CD4-positive, alpha-beta T cell (primary cell): Measurements from ENCODE around the gene CCDC152. TPM values are rescaled to one million over a fixed set of nuclear protein-coding genes. Genes with fewer than 3 reads are reported as not detected.
"Not testable (repeated sequence)": the region's sequence is repeated elsewhere in the genome, so short reads cannot be mapped to it uniquely, and the experiment has no call there.

ENCODE experiments used
- ATAC-seq: fragments of 200-7000 bp; cut with Tn5 transposase; one replicate; pipeline ENCODE4 v1.10.0; 2022; ENCODE audit warnings: mild to moderate bottlenecking; ENCODE audit not compliant: poor library complexity
- CTCF ChIA-PET: fragments of 350-600 bp; sonication (Branson Sonifier 250); formaldehyde crosslinking; loops from one replicate; lab custom pipeline; 2021; ENCODE audit warnings: antibody characterized with exemption, inconsistent platforms; lab: Charles Lee
- POLR2A ChIA-PET: fragments of 350-600 bp; sonication (Branson Sonifier 250); formaldehyde crosslinking; loops from one replicate; lab custom pipeline; 2021; ENCODE audit warnings: antibody characterized with exemption, inconsistent platforms; lab: Charles Lee
- DNase-seq, 14 experiments: peaks; one replicate each; pipeline ENCODE4 v3.0.0-alpha.2; 2013 to 2020; ENCODE audit warnings: mixed read lengths in 2 of 14
- H3K27ac ChIP-seq, 2 donors: one replicate each; pipeline versions ENCODE4 v1.5.1 to v1.7.0; 2013; ENCODE audit warnings: low read length in 2 of 2, low read depth in 1 of 2, mild to moderate bottlenecking in 1 of 2
- H3K27me3 ChIP-seq, 2 experiments: 1 replicate in 1 of 2; 2 replicates in 1 of 2; pipeline versions ENCODE4 v1.6.1 to v1.7.0; 2013; ENCODE audit warnings: low read length in 2 of 2, control low read depth in 1 of 2, mild to moderate bottlenecking in 1 of 2, moderate library complexity in 1 of 2; ENCODE audit not compliant: insufficient read depth in 2 of 2, control insufficient read depth in 1 of 2
- H3K36me3 ChIP-seq: one replicate; pipeline ENCODE4 v1.6.1; 2013; ENCODE audit warnings: low read length, control low read depth; ENCODE audit not compliant: insufficient read depth
- H3K4me1 ChIP-seq: one replicate; pipeline ENCODE4 v1.6.1; 2013; ENCODE audit warnings: low read length, control low read depth; ENCODE audit not compliant: insufficient read depth
- H3K4me3 ChIP-seq: one replicate; pipeline ENCODE4 v1.5.1; 2013; ENCODE audit warnings: mild to moderate bottlenecking, low read length, moderate library complexity
- H3K9me3 ChIP-seq, 2 experiments: 1 replicate in 1 of 2; 2 replicates in 1 of 2; pipeline versions ENCODE4 v1.6.1 to v1.7.0; 2013; ENCODE audit warnings: low read length in 2 of 2, mild to moderate bottlenecking in 2 of 2, control low read depth in 1 of 2, moderate library complexity in 1 of 2; ENCODE audit not compliant: control insufficient read depth in 1 of 2, insufficient read depth in 1 of 2
- H3K27ac Mint-ChIP-seq: one replicate; pipeline ENCODE4 v1.8.0; 2020; ENCODE audit warnings: mixed read lengths
- H3K27me3 Mint-ChIP-seq: one replicate; pipeline ENCODE4 v1.8.0; 2021; ENCODE audit warnings: mixed read lengths
- H3K36me3 Mint-ChIP-seq: one replicate; pipeline ENCODE4 v1.8.0; 2021; ENCODE audit warnings: low read depth, mixed read lengths
- H3K4me1 Mint-ChIP-seq: one replicate; pipeline ENCODE4 v1.8.0; 2021; ENCODE audit warnings: low read depth, mixed read lengths
- H3K4me3 Mint-ChIP-seq: one replicate; pipeline ENCODE4 v1.8.0; 2020; ENCODE audit warnings: mild to moderate bottlenecking, mixed read lengths
- H3K9me3 Mint-ChIP-seq: one replicate; pipeline ENCODE4 v1.8.0; 2020; ENCODE audit warnings: mixed read lengths
- CTCF ChIP-seq: fragments of 200-600 bp; IDR thresholded peaks from one replicate; pipeline ENCODE4 v1.8.0; 2022; ENCODE audit warnings: antibody characterized with exemption, mild to moderate bottlenecking
- intact Hi-C, 2 experiments: fragments of 100-400 bp; cut with DNase I in 1 of 2; cut with micrococcal nuclease in 1 of 2; formaldehyde crosslinking; loops; one replicate each; pipeline versions ENCODE4 v1.15.1 to v1.9.0; 2023 to 2025; cut with DNase I, micrococcal nuclease
- total RNA-seq, 174 experiments: library from RNA in 2 of 174; stranded (reverse) in 2 of 174; gene quantifications; one replicate each; pipeline ENCODE4 v1.2.3 and lab custom pipeline; 2021 to 2026

Gene CCDC152
- total RNA-seq, 2 experiments from 2014 or later, result 1.2 to 1.6 TPM

DNA sequence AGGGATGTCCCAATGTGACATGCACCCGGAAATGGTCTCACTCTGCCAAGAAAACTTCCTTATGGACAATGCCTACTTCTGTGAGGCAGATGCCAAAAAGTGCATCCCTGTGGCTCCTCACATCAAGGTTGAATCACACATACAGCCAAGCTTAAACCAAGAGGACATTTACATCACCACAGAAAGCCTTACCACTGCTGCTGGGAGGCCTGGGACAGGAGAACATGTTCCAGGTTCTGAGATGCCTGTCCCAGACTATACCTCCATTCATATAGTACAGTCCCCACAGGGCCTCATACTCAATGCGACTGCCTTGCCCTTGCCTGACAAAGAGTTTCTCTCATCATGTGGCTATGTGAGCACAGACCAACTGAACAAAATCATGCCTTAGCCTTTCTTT, 37.6 kb upstream of the CCDC152 start:
- H3K9me3 Mint-ChIP-seq, result no peaks in the 10 kb centered on the region
- intact Hi-C loops, result no loop called here
- no peaks in the 10 kb centered on the region for H3K9me3 ChIP-seq
- no peak for ATAC-seq
- ChIA-PET CTCF (no interaction called here), POLR2A (interaction anchor here (0.8 to 1.1 kb wide), 2 partner anchors 32 to 231 kb away, joined by 3 to 7 read pairs; no protein-coding TSS in a partner anchor)
- TF ChIP-seq CTCF, result no peak
- H3K27ac Mint-ChIP-seq, result no peak overlapping the region
- no peak overlapping the region for H3K4me3 Mint-ChIP-seq
- H3K4me1 ChIP-seq, result peaks cover 16% of the 10 kb centered on the region
- H3K36me3 ChIP-seq, result no peaks in the 10 kb centered on the region
- peaks cover 31% of the 10 kb centered on the region for H3K27me3 Mint-ChIP-seq
- peaks cover 21% of the 10 kb centered on the region for H3K4me1 Mint-ChIP-seq
- no peaks in the 10 kb centered on the region for H3K36me3 Mint-ChIP-seq
- no peak overlapping the region for H3K27ac ChIP-seq
- no peak for DNase-seq
- no peaks in the 10 kb centered on the region for H3K27me3 ChIP-seq
- H3K4me3 ChIP-seq, result no peak overlapping the region

DNA sequence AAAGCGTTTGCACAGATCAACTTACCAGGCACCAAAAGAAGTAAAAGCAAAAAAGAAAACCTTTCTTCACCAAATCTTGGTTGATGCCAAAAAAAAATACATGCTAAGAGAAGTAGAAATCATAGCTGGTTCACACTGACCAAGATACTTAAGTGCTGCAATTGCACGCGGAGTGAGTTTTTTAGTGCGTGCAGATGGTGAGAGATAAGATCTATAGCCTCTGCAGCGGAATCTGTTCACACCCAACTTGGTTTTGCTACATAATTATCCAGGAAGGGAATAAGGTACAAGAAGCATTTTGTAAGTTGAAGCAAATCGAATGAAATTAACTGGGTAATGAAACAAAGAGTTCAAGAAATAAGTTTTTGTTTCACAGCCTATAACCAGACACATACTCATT, 36.4 kb upstream of the CCDC152 start:
- Histone ChIP-seq H3K4me3 (no peak overlapping the region), H3K36me3 (no peaks in the 10 kb centered on the region), H3K27ac (no peak overlapping the region), H3K9me3 (no peaks in the 10 kb centered on the region), H3K27me3 (no peaks in the 10 kb centered on the region), H3K4me1 (peaks cover 16% of the 10 kb centered on the region)
- peaks cover 31% of the 10 kb centered on the region for H3K27me3 Mint-ChIP-seq
- CTCF ChIA-PET, result no interaction called here
- H3K9me3 Mint-ChIP-seq, result no peaks in the 10 kb centered on the region
- no peak overlapping the region for H3K4me3 Mint-ChIP-seq
- no peak overlapping the region for H3K27ac Mint-ChIP-seq
- intact Hi-C loops, result no loop called here
- ATAC-seq (no peak), DNase-seq (peak in 4 of 14 experiments; percentile 7 to 53 (median 44))
- POLR2A ChIA-PET, result interaction anchor here (0.7 kb wide), 1 partner anchor 32 kb away, joined by 3 read pairs; no protein-coding TSS in a partner anchor
- H3K4me1 Mint-ChIP-seq, result peaks cover 21% of the 10 kb centered on the region
- TF ChIP-seq CTCF, result no peak
- no peaks in the 10 kb centered on the region for H3K36me3 Mint-ChIP-seq

GRCh38 chr5:42721484-42721883, 35.1 kb upstream of the CCDC152 start:
- CTCF ChIA-PET, result no interaction called here
- Histone ChIP-seq H3K4me1 (peaks cover 16% of the 10 kb centered on the region), H3K27ac (no peak overlapping the region), H3K36me3 (no peaks in the 10 kb centered on the region), H3K9me3 (no peaks in the 10 kb centered on the region), H3K4me3 (no peak overlapping the region), H3K27me3 (no peaks in the 10 kb centered on the region)
- TF ChIP-seq CTCF, result no peak
- H3K27me3 Mint-ChIP-seq, result peaks cover 26% of the 10 kb centered on the region
- POLR2A ChIA-PET, result no interaction called here
- no peak for ATAC-seq
- H3K4me1 Mint-ChIP-seq, result peaks cover 21% of the 10 kb centered on the region
- no peaks in the 10 kb centered on the region for H3K9me3 Mint-ChIP-seq
- H3K36me3 Mint-ChIP-seq, result no peaks in the 10 kb centered on the region
- no peak overlapping the region for H3K27ac Mint-ChIP-seq
- intact Hi-C loops, result no loop called here
- no peak for DNase-seq
- H3K4me3 Mint-ChIP-seq, result no peak overlapping the region

GRCh38 chr5:42734531-42735058, 22.0 kb upstream of the CCDC152 start:
- DNase-seq, ATAC-seq, H3K9me3 ChIP-seq, H3K9me3 Mint-ChIP-seq, H3K4me1 ChIP-seq, H3K27ac Mint-ChIP-seq, H3K27me3 ChIP-seq, intact Hi-C loops, H3K4me3 ChIP-seq, H3K27me3 Mint-ChIP-seq, CTCF ChIA-PET, POLR2A ChIA-PET, H3K27ac ChIP-seq, H3K36me3 ChIP-seq, H3K4me3 Mint-ChIP-seq, H3K4me1 Mint-ChIP-seq, H3K36me3 Mint-ChIP-seq: not testable (repeated sequence)
